ENCODE results near the gene C12orf43. TPM values are rescaled to one million over a fixed set of nuclear protein-coding genes. Genes with fewer than 3 reads are reported as not detected.

The C12orf43 gene
- total RNA-seq, 4 donors from 2014 or later = 7.3 to 16.0 (median 14.1) TPM

- DNase-seq (ENCODE audit: low spot score) (no peak), ATAC-seq (ENCODE audit: low FRiP score) (no peak)
- TF ChIP-seq CTCF (IDR thresholded peaks at IDR 0.05) = no peak
These were observed 65.5 kb downstream of the C12orf43 start for GRCh38 chr12:120950807-120951206.

Other genes starting within 250 kb of the C12orf43 start
- gene SPPL3, start 112.1 kb downstream of the C12orf43 start, total RNA-seq = 10 to 100 TPM; 16.8 to 28.7 (median 22.7) TPM
- not detected for gene HNF1A, start 37.9 kb downstream of the C12orf43 start, total RNA-seq
- gene OASL, start 22.8 kb upstream of the C12orf43 start, total RNA-seq = 1 to 10 TPM in 2 of 4 donors, under 1 TPM in 2; 0.65 to 5.6 (median 2.1) TPM
- 1 to 10 TPM; 2.4 to 8.6 (median 5.6) TPM for gene P2RX7, start 116.4 kb upstream of the C12orf43 start, total RNA-seq
- gene P2RX4, start 193.6 kb upstream of the C12orf43 start, total RNA-seq = 100 to 1,000 TPM in 1 of 4 donors, 10 to 100 TPM in 3; 46.3 to 107 (median 65.3) TPM